Left ventricle myocardium inferior (tissue), 1 donor: ENCODE measurements around the gene PPARG. TPM values are rescaled to one million over a fixed set of nuclear protein-coding genes. Genes with fewer than 3 reads are reported as not detected.

Experiments
- DNase-seq: peaks from one replicate; pipeline ENCODE4 v3.0.0-alpha.2; 2020
- H3K27ac ChIP-seq: fragments of 200-600 bp; replicated peaks from 2 replicates; pipeline ENCODE4 v1.8.0; 2021
- H3K27me3 ChIP-seq: fragments of 200-600 bp; 2 replicates; pipeline ENCODE4 v1.8.0; 2021; ENCODE audit warnings: low read depth
- H3K36me3 ChIP-seq: fragments of 200-600 bp; 2 replicates; pipeline ENCODE4 v1.8.0; 2021
- H3K4me1 ChIP-seq: fragments of 200-600 bp; 2 replicates; pipeline ENCODE4 v1.8.0; 2021
- H3K4me3 ChIP-seq: fragments of 200-600 bp; 2 replicates; pipeline ENCODE4 v1.8.0; 2021; ENCODE audit warnings: mild to moderate bottlenecking, moderate library complexity
- H3K9me3 ChIP-seq: fragments of 200-600 bp; replicated peaks from 2 replicates; pipeline ENCODE4 v1.8.0; 2021
- CTCF ChIP-seq: fragments of 200-600 bp; IDR thresholded peaks from 2 replicates; pipeline ENCODE4 v1.8.0; 2021; ENCODE audit warnings: antibody characterized with exemption, mild to moderate bottlenecking, borderline replicate concordance
- intact Hi-C: fragments of 100-400 bp; cut with micrococcal nuclease; formaldehyde crosslinking; loops from one replicate; pipeline ENCODE4 v1.11.0; 2022
- total RNA-seq: library from RNA; stranded (reverse); fragmentation: NEBNext Ultra II Directional; extraction: Animal tissue kit (Norgen Biotek cat#: 25700); gene quantifications from one replicate; pipeline ENCODE4 v1.2.1, GENCODE V29; 2021
- donor health status: DM: no; HTN: yes; CAD: no; lungs with severe emphysema.

PPARG gene
- total RNA-seq, 1 donor from 2014 or later: 15.6 TPM

GRCh38 chr3:12460127-12460526, 171.3 kb downstream of the PPARG start:
- H3K9me3 ChIP-seq: no peaks in the 10 kb centered on the region
- no peaks in the 10 kb centered on the region for H3K27me3 ChIP-seq
- H3K36me3 ChIP-seq: no peaks in the 10 kb centered on the region
- no peak overlapping the region for H3K27ac ChIP-seq
- no peak for DNase-seq
- peaks cover 21% of the 10 kb centered on the region for H3K4me1 ChIP-seq
- no peak overlapping the region for H3K4me3 ChIP-seq
- TF ChIP-seq CTCF: no peak
- intact Hi-C loops: no loop called here

GRCh38 chr3:12461097-12461649, 172.3 kb downstream of the PPARG start:
- TF ChIP-seq CTCF: no peak
- no peaks in the 10 kb centered on the region for H3K9me3 ChIP-seq
- H3K27ac ChIP-seq: no peak overlapping the region
- no peak for DNase-seq
- H3K36me3 ChIP-seq: no peaks in the 10 kb centered on the region
- peaks cover 28% of the 10 kb centered on the region for H3K4me1 ChIP-seq
- no peak overlapping the region for H3K4me3 ChIP-seq
- intact Hi-C loops: no loop called here
- H3K27me3 ChIP-seq: no peaks in the 10 kb centered on the region

- intact Hi-C loops: no loop called here
- Histone ChIP-seq H3K27ac (peak overlapping the region; percentile 58), H3K27me3 (no peaks in the 10 kb centered on the region), H3K36me3 (no peaks in the 10 kb centered on the region), H3K4me1 (peaks cover 29% of the 10 kb centered on the region), H3K9me3 (no peaks in the 10 kb centered on the region), H3K4me3 (no peak overlapping the region)
- TF ChIP-seq CTCF: no peak
- no peak for DNase-seq
Observed at GRCh38 chr3:12462159-12462947, 173.5 kb downstream of the PPARG start.

- Histone ChIP-seq H3K4me1 (peaks cover 29% of the 10 kb centered on the region), H3K9me3 (no peaks in the 10 kb centered on the region), H3K4me3 (no peak overlapping the region), H3K27ac (no peak overlapping the region), H3K27me3 (no peaks in the 10 kb centered on the region), H3K36me3 (no peaks in the 10 kb centered on the region)
- no peak for DNase-seq
- no peak for TF ChIP-seq CTCF
- intact Hi-C loops: no loop called here
Observed at GRCh38 chr3:12463686-12464085, 174.8 kb downstream of the PPARG start.

GRCh38 chr3:12464181-12464580, 175.3 kb downstream of the PPARG start:
- intact Hi-C loops: no loop called here
- H3K9me3 ChIP-seq: no peaks in the 10 kb centered on the region
- no peak for TF ChIP-seq CTCF
- DNase-seq: no peak
- no peaks in the 10 kb centered on the region for H3K36me3 ChIP-seq
- no peaks in the 10 kb centered on the region for H3K27me3 ChIP-seq
- peaks cover 29% of the 10 kb centered on the region for H3K4me1 ChIP-seq
- no peak overlapping the region for H3K27ac ChIP-seq
- no peak overlapping the region for H3K4me3 ChIP-seq
